Measurements from ENCODE around the gene EIF4H. TPM values are rescaled to one million over a fixed set of nuclear protein-coding genes. Genes with fewer than 3 reads are reported as not detected.
A peak's percentile ranks its signal among the peaks of the same experiment; 100 is the strongest.

The EIF4H gene
- total RNA-seq, 1 donor from 2014 or later = 209 TPM

GRCh38 chr7:74212661-74213060 lies 38.5 kb downstream of the EIF4H start:
- TF ChIP-seq CTCF (IDR thresholded peaks at IDR 0.05) = no peak
- Mint-ChIP-seq H3K4me3 (ENCODE audit: unreplicated experiment) (no peak overlapping the region), H3K27me3 (ENCODE audit: low read depth) (no peaks in the 10 kb centered on the region), H3K9me3 (ENCODE audit: low read depth) (no peaks in the 10 kb centered on the region), H3K4me1 (ENCODE audit: low read depth) (peaks cover 5% of the 10 kb centered on the region), H3K36me3 (ENCODE audit: low read depth) (no peaks in the 10 kb centered on the region), H3K27ac (ENCODE audit: unreplicated experiment) (peak overlapping the region; percentile 17)
- DNase-seq (ENCODE audit: low spot score) = no peak

- Mint-ChIP-seq H3K27ac (ENCODE audit: unreplicated experiment) (no peak overlapping the region), H3K4me1 (ENCODE audit: low read depth) (no peaks in the 10 kb centered on the region), H3K27me3 (ENCODE audit: low read depth) (no peaks in the 10 kb centered on the region), H3K36me3 (ENCODE audit: low read depth) (no peaks in the 10 kb centered on the region), H3K4me3 (ENCODE audit: unreplicated experiment) (no peak overlapping the region), H3K9me3 (ENCODE audit: low read depth) (no peaks in the 10 kb centered on the region)
- no peak for TF ChIP-seq CTCF (IDR thresholded peaks at IDR 0.05)
- DNase-seq (ENCODE audit: low spot score) = no peak
These were observed 40.9 kb downstream of the EIF4H start for GRCh38 chr7:74214816-74215630.

DNA sequence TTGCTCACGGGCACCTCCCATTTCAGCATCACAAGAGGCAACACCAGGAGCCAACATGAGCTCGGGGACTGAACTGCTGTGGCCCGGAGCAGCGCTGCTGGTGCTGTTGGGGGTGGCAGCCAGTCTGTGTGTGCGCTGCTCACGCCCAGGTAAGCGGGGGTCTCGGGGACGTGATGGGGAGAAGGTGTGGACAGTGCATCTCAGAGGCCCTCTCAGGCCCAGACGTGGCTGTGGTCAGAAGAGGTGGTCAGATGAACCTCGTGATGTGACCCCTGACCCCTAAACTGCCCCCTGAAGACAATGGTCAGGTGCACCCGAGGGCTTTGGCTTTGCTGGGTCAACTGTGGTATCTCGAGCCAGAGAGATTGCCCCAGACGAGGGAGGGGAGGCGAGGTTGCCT lies 41.8 kb downstream of the EIF4H start:
- TF ChIP-seq CTCF (IDR thresholded peaks at IDR 0.05) = no peak
- H3K9me3 Mint-ChIP-seq (ENCODE audit: low read depth) = no peaks in the 10 kb centered on the region
- H3K27ac Mint-ChIP-seq (ENCODE audit: unreplicated experiment) = no peak overlapping the region
- H3K4me3 Mint-ChIP-seq (ENCODE audit: unreplicated experiment) = no peak overlapping the region
- no peaks in the 10 kb centered on the region for H3K4me1 Mint-ChIP-seq (ENCODE audit: low read depth)
- no peaks in the 10 kb centered on the region for H3K27me3 Mint-ChIP-seq (ENCODE audit: low read depth)
- no peak for DNase-seq (ENCODE audit: low spot score)
- H3K36me3 Mint-ChIP-seq (ENCODE audit: low read depth) = no peaks in the 10 kb centered on the region

DNA sequence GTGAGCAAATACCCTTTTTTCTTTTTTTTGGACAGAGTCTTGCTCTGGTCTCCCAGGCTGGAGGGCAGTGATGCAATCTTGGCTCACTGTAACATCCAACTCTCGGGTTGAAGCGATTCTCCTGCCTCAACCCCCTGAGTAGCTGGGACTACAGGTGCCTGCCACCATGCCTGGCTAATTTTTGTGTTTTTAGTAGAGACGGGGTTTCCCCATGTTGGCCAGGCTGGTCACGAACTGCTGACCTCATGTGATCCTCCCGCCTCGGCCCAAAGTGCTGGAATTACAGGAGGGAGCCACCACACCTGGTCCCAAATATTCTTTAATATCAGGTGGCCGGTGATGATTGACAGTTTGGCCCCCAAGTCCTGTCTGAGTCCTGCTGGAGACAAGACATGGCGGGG lies 42.2 kb downstream of the EIF4H start:
- Mint-ChIP-seq H3K36me3 (ENCODE audit: low read depth) (no peaks in the 10 kb centered on the region), H3K4me1 (ENCODE audit: low read depth) (no peaks in the 10 kb centered on the region), H3K27me3 (ENCODE audit: low read depth) (no peaks in the 10 kb centered on the region), H3K9me3 (ENCODE audit: low read depth) (no peaks in the 10 kb centered on the region), H3K4me3 (ENCODE audit: unreplicated experiment) (no peak overlapping the region), H3K27ac (ENCODE audit: unreplicated experiment) (no peak overlapping the region)
- TF ChIP-seq CTCF (IDR thresholded peaks at IDR 0.05) = no peak
- no peak for DNase-seq (ENCODE audit: low spot score)

DNA sequence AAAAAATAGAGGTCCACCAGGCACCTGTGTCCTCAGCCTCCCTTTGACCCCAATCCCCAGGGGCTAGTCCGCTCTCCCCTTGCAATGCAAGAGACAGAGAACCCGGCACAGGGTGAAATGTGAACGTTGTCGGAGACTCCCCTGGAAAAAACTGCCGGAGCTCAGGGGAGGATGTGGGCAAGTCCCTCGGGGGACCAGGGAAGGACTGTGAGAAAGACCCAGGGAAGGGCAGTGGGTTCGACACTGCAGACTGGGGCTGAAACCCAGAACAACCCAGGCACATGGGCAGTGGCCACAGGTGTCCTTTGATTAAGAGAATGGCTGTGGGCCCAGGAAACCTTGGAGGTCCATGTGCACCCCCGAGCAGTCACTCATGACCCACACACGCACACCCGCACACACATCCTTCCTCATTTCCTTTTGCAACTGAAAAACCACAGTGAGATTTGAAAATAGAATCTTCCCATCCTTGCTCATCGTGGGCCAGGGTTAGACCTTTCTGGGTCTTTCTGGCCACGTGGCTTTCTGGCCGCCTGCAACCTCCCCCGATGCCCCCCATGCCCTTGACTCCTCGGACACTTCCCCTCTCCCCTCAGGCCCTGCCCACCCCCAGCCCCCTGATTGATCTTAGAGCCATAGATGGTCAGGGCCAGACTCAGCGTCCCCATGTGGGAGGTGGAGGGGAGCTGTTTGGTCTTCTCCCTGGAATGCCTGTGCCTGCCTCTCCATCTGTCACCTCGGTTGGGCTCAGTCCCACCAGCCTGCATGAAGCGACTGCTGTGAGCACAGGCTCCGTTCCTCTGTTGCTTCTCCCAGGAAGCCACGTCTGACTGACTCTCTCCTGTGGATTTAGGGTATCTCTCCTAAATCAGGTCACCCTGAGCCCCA lies 43.5 kb downstream of the EIF4H start:
- no peak for TF ChIP-seq CTCF (IDR thresholded peaks at IDR 0.05)
- Mint-ChIP-seq H3K4me3 (ENCODE audit: unreplicated experiment) (no peak overlapping the region), H3K27ac (ENCODE audit: unreplicated experiment) (no peak overlapping the region), H3K27me3 (ENCODE audit: low read depth) (no peaks in the 10 kb centered on the region), H3K9me3 (ENCODE audit: low read depth) (no peaks in the 10 kb centered on the region), H3K4me1 (ENCODE audit: low read depth) (no peaks in the 10 kb centered on the region), H3K36me3 (ENCODE audit: low read depth) (no peaks in the 10 kb centered on the region)
- no peak for DNase-seq (ENCODE audit: low spot score)
